ENCODE results near the gene CREB3L2. TPM values are rescaled to one million over a fixed set of nuclear protein-coding genes. Genes with fewer than 3 reads are reported as not detected.

Gene CREB3L2
- total and polyA plus RNA-seq, 2 of the 13 experiments (the other 11 are each of a cell fraction or from before 2014, with no cell fraction given): 22.1 to 41.1 TPM

DNA sequence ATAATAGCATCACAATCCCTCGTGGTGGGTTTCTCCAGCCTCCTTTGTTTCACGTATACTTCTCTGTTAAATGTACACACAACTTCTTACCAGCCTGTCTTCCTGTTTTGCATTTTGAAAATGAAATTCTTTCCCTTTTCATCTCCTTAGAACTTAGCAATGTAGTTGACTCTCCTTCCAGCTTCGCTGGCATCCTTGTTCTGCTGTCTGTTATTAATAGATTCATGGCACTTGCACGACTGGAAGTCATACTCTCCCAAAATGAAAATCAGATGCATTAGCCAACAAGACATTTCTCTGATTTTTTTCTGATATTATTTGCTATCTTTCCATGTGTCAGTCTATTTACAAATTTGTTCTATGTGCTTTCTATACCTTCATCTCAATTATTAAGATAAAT lies 3.0 kb upstream of the CREB3L2 start:
- 93% methylated on average over 4 of the region's 4 CpGs for WGBS (ENCODE audit: low lambda C conversion rate)
- Histone ChIP-seq H3K27me3 (ENCODE audit: control insufficient read depth in 1 of 2, insufficient read depth in 2 of 2, low read length in 2 of 2) (no peaks in the 10 kb centered on the region; a peak in 1 of 5 replicates), H3K9me3 (ENCODE audit: low read length) (no peaks in the 10 kb centered on the region), H3K36me3 (replicated peaks in 1 of 2; ENCODE audit: control insufficient read depth in 1 of 2, insufficient read depth in 2 of 2, low read length in 2 of 2) (no peaks in the 10 kb centered on the region), H3K9ac (ENCODE audit: insufficient read depth, low read depth, low read length) (no peak overlapping the region), H3K79me2 (ENCODE audit: insufficient read depth, low read length) (peaks cover 20% of the 10 kb centered on the region), H3K4me1 (ENCODE audit: insufficient read depth, low read length) (peaks cover 29% of the 10 kb centered on the region), H3K4me2 (ENCODE audit: low read depth, low read length) (no peak overlapping the region), H3K27ac (ENCODE audit: extremely low read length, insufficient read depth, low read length) (no peak overlapping the region), H4K20me1 (ENCODE audit: insufficient read depth, low read length) (peaks cover 2% of the 10 kb centered on the region; the same call in 1 of the 2 replicates), H2AFZ (ENCODE audit: low read length) (no peak overlapping the region), H3K4me3 (replicated peaks in 1 of 3; ENCODE audit: insufficient read depth in 1 of 3, low read depth in 2 of 3, low read length in 3 of 3) (no peak overlapping the region)
- ChIA-PET POLR2A (no interaction called here), CTCF (ENCODE audit: low intra/inter-chr PET ratio, low total read pairs) (no interaction called here)
- DNase-seq (ENCODE audit: low spot score) (no peak), ATAC-seq (no peak), FAIRE-seq (no peak)
- no peak for TF ChIP-seq FOXC1 (CRISPR knock-in tag; IDR thresholded peaks at IDR 0.05; ENCODE audit: borderline replicate concordance)
- no peak for TF ChIP-seq SAP130 (CRISPR knock-in tag; IDR thresholded peaks at IDR 0.05; ENCODE audit: low read depth)
- TF ChIP-seq ZNF720 (CRISPR knock-in tag; IDR thresholded peaks at IDR 0.05): no peak
- no peak for TF ChIP-seq NFATC3 (CRISPR knock-in tag; IDR thresholded peaks at IDR 0.05)
- no peak for TF ChIP-seq FOXA1 (IDR thresholded peaks at IDR 0.05)
- TF ChIP-seq FOXA1 (CRISPR knock-in tag; IDR thresholded peaks at IDR 0.05): no peak
- TF ChIP-seq PHF21A (CRISPR knock-in tag; IDR thresholded peaks at IDR 0.05): no peak
- no peak for TF ChIP-seq ISX (CRISPR knock-in tag; conservative IDR thresholded peaks at IDR 0.05)
- TF ChIP-seq ZNF326 (CRISPR knock-in tag; IDR thresholded peaks at IDR 0.05; ENCODE audit: borderline replicate concordance): no peak
- no peak for TF ChIP-seq MIER3 (CRISPR knock-in tag; IDR thresholded peaks at IDR 0.05; ENCODE audit: borderline replicate concordance)
- no peak for TF ChIP-seq ZNF274 (CRISPR knock-in tag; IDR thresholded peaks at IDR 0.05)
- no peak for TF ChIP-seq NR3C1 (CRISPR knock-in tag; IDR thresholded peaks at IDR 0.05)
- TF ChIP-seq FOSL2 (CRISPR knock-in tag; IDR thresholded peaks at IDR 0.05): no peak
- TF ChIP-seq DPF2 (CRISPR knock-in tag; IDR thresholded peaks at IDR 0.05; ENCODE audit: borderline replicate concordance, low read depth): no peak
- no peak for TF ChIP-seq JUN (CRISPR knock-in tag; IDR thresholded peaks at IDR 0.05)
- TF ChIP-seq RERE (CRISPR knock-in tag; IDR thresholded peaks at IDR 0.05; ENCODE audit: low read depth): no peak
- no peak for TF ChIP-seq ZSCAN30 (CRISPR knock-in tag; IDR thresholded peaks at IDR 0.05)
- no peak for TF ChIP-seq TP53 (CRISPR knock-in tag; conservative IDR thresholded peaks at IDR 0.05)
- TF ChIP-seq CBX2 (IDR thresholded peaks at IDR 0.05; ENCODE audit: low read depth, low read length): no peak
- no peak for TF ChIP-seq CBX2 (CRISPR knock-in tag; IDR thresholded peaks at IDR 0.05; ENCODE audit: low read depth)
- no peak for TF ChIP-seq SALL1 (CRISPR knock-in tag; IDR thresholded peaks at IDR 0.05)
- BruUV-seq (replicated peaks): no TSS peak
- intact Hi-C loops (cut with micrococcal nuclease; ENCODE audit: unreplicated experiment): loop anchor here (5.0 kb wide), 2 partner anchors 398 to 457 kb away; partner anchors contain the start of gene TRIM24
- in situ Hi-C loops (cut with HindIII; ENCODE audit: extremely low pct_ligation_motif_present, low pct_unique_long_range_greater_than_20kb): loop anchor here (5.0 to 25.0 kb wide), 3 partner anchors 98 to 732 kb away; no protein-coding TSS in a partner anchor
